ENCODE results near the gene VPS13D. TPM values are rescaled to one million over a fixed set of nuclear protein-coding genes. Genes with fewer than 3 reads are reported as not detected.

Gene VPS13D
- total RNA-seq, 1 donor from 2014 or later = 81.7 TPM

GRCh38 chr1:12511128-12511484, 281.3 kb downstream of the VPS13D start:
- no peaks in the 10 kb centered on the region for H3K9me3 ChIP-seq
- H3K27ac ChIP-seq = peak overlapping the region; percentile 62
- no peaks in the 10 kb centered on the region for H3K27me3 ChIP-seq (ENCODE audit: low read depth)
- intact Hi-C loops (cut with DNase I) = no loop called here
- TF ChIP-seq CTCF (IDR thresholded peaks at IDR 0.05) = no peak
- ATAC-seq (no peak), DNase-seq (no peak)
- peaks cover 35% of the 10 kb centered on the region for H3K36me3 ChIP-seq
- H3K4me1 ChIP-seq = peaks cover 28% of the 10 kb centered on the region
- H3K4me3 ChIP-seq = peak overlapping the region; percentile 30

DNA sequence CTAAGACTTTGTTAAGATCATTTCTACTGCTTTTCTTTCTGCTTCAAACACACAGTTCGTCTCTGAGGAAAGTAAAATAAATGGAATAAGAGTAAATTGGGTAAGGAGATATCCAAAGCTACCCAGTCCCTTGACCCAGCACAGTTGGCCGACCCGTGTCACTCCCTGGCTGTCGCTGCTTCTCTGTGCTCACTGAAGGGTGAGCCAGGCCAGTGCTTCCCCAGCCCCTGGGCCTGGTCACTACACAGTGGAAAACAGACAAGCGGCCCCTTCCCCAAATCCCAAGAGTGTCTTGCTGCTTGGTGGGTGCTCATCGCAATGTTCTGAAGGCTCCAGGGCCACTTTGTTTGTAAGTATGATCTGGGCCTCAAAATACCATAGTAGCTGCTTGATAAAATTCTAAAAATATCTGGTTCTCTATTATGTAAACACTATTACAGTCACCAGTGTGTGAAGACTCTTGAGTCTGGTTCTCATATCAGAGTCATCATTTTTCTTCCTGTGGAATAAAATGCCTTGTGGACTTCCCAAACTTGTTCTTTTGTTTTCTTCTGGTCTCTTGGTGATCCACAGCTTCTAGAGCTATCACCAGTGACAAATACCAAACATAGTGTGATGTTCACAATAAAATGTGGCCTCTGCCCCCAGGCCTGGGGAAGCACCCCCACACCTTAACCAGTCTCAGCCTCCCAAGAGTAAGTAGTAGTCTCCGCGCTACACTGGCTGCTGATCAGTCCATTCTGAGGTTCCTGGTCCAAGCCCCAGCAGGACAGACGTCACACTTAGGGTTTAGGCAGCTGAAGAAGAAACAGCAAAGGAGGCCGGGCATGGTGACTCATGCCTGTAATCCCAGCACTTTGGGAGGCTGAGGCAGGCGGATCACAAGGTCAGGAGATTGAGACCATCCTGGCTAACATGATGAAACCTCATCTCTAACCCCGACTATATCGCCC, 282.0 kb downstream of the VPS13D start:
- Histone ChIP-seq H3K9me3 (no peaks in the 10 kb centered on the region), H3K36me3 (peaks cover 28% of the 10 kb centered on the region), H3K27ac (peak overlapping the region; percentile 62), H3K4me3 (peak overlapping the region; percentile 30), H3K4me1 (peaks cover 28% of the 10 kb centered on the region), H3K27me3 (ENCODE audit: low read depth) (no peaks in the 10 kb centered on the region)
- ATAC-seq = peak in 1 of 2 donors; percentile 20
- DNase-seq = no peak
- no peak for TF ChIP-seq CTCF (IDR thresholded peaks at IDR 0.05)
- intact Hi-C loops (cut with DNase I) = no loop called here

GRCh38 chr1:12513181-12513580, 283.4 kb downstream of the VPS13D start:
- no peak for DNase-seq

GRCh38 chr1:12514590-12514989, 284.8 kb downstream of the VPS13D start:
- H3K27ac ChIP-seq = no peak overlapping the region
- TF ChIP-seq CTCF (IDR thresholded peaks at IDR 0.05) = no peak

More at GRCh38 chr1:12513181-12513580, 283.4 kb downstream of the VPS13D start:
- Histone ChIP-seq H3K4me3 (no peak overlapping the region), H3K36me3 (peaks cover 15% of the 10 kb centered on the region), H3K27me3 (ENCODE audit: low read depth) (no peaks in the 10 kb centered on the region), H3K27ac (no peak overlapping the region), H3K4me1 (peaks cover 31% of the 10 kb centered on the region), H3K9me3 (no peaks in the 10 kb centered on the region)
- peak in 1 of 2 donors; percentile 29 for ATAC-seq
- TF ChIP-seq CTCF (IDR thresholded peaks at IDR 0.05) = no peak
- intact Hi-C loops (cut with DNase I) = no loop called here

DNA sequence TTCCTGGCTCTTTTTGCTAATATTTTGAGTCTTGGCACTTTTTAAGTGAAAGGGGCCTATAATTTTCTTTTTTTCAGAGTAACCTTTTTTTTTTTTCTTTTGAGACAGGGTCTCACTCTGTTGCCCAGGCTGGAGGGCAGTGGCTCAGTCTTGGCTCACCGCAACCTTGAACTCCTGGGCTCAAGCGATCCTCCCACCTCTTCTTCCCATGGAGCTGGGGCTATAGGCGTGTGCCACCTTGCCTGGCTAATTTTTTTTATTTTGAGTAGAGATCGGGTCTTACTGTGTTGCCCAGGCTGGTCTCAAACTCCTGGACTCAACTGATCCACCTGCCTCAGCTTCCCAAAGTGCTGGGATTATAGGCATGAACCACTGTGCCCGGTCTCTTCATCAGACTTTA, 285.4 kb downstream of the VPS13D start:
- DNase-seq (no peak), ATAC-seq (no peak)
- no peak for TF ChIP-seq CTCF (IDR thresholded peaks at IDR 0.05)
- Histone ChIP-seq H3K9me3 (no peaks in the 10 kb centered on the region), H3K27me3 (ENCODE audit: low read depth) (no peaks in the 10 kb centered on the region), H3K36me3 (peaks cover under 1% of the 10 kb centered on the region), H3K4me3 (no peak overlapping the region), H3K4me1 (peaks cover 35% of the 10 kb centered on the region), H3K27ac (no peak overlapping the region)
- intact Hi-C loops (cut with DNase I) = no loop called here

More at GRCh38 chr1:12514590-12514989, 284.8 kb downstream of the VPS13D start:
- peaks cover 7% of the 10 kb centered on the region for H3K36me3 ChIP-seq
- H3K27me3 ChIP-seq (ENCODE audit: low read depth) = no peaks in the 10 kb centered on the region
- intact Hi-C loops (cut with DNase I) = no loop called here
- no peak for DNase-seq
- no peak for ATAC-seq
- no peaks in the 10 kb centered on the region for H3K9me3 ChIP-seq
- no peak overlapping the region for H3K4me3 ChIP-seq
- peaks cover 41% of the 10 kb centered on the region for H3K4me1 ChIP-seq

Data from lower lobe of right lung (tissue), 2 donors.